GM18508 (cell line): ENCODE results near the gene IGFBP3.

Experiments used
- ATAC-seq: cut with Tn5 transposase; IDR thresholded peaks from one replicate; pipeline ENCODE4 v1.9.1; 2021; ENCODE audit warnings: moderate number of reproducible peaks; ENCODE audit not compliant: insufficient read depth, unreplicated experiment

Gene IGFBP3

GRCh38 chr7:45893996-45894664, 26.9 kb downstream of the IGFBP3 start:
- no peak for ATAC-seq

- no peak for ATAC-seq
Observed at GRCh38 chr7:45893374-45893995, 27.6 kb downstream of the IGFBP3 start.

GRCh38 chr7:45892407-45893035, 28.6 kb downstream of the IGFBP3 start:
- no peak for ATAC-seq

GRCh38 chr7:45891462-45892402, 29.3 kb downstream of the IGFBP3 start:
- no peak for ATAC-seq

- ATAC-seq = no peak
Observed at GRCh38 chr7:45890902-45891461, 30.1 kb downstream of the IGFBP3 start.

GRCh38 chr7:45890125-45890901, 30.8 kb downstream of the IGFBP3 start:
- ATAC-seq = no peak

GRCh38 chr7:45889367-45890067, 31.6 kb downstream of the IGFBP3 start:
- ATAC-seq = no peak

- ATAC-seq = no peak
Observed at GRCh38 chr7:45888993-45889366, 32.1 kb downstream of the IGFBP3 start.

GRCh38 chr7:45888185-45888992, 32.7 kb downstream of the IGFBP3 start, which contains the start of gene IGFBP1:
TSS of gene IGFBP1 (plus strand) at chr7:45888488. CDS start at chr7:45888653, 165 bp downstream.
- no peak for ATAC-seq

- ATAC-seq = no peak
Observed at GRCh38 chr7:45886931-45887667, 34.0 kb downstream of the IGFBP3 start.

GRCh38 chr7:45885264-45885882, 35.7 kb downstream of the IGFBP3 start:
- ATAC-seq = no peak

- ATAC-seq = no peak
Observed at GRCh38 chr7:45884136-45884535, 36.9 kb downstream of the IGFBP3 start.

GRCh38 chr7:45882465-45882810, 38.6 kb downstream of the IGFBP3 start:
- no peak for ATAC-seq

- no peak for ATAC-seq
Observed at GRCh38 chr7:45881759-45882464, 39.2 kb downstream of the IGFBP3 start.

- ATAC-seq = no peak
Observed at GRCh38 chr7:45881280-45881758, 39.8 kb downstream of the IGFBP3 start.

- no peak for ATAC-seq
Observed at GRCh38 chr7:45880433-45880860, 40.6 kb downstream of the IGFBP3 start.
